Sigmoid colon (tissue), 7 donors: ENCODE measurements around the gene GLS. TPM values are rescaled to one million over a fixed set of nuclear protein-coding genes. Genes with fewer than 3 reads are reported as not detected.

Source experiments
- DNase-seq: peaks from one replicate; pipeline ENCODE4 v3.0.0-alpha.2; 2019
- H3K27ac ChIP-seq, 4 donors: fragments of 200-600 bp; sonication (generic); one replicate each; pipeline ENCODE4 v1.5.1; 2016 to 2019; ENCODE audit warnings: mild to moderate bottlenecking in 1 of 4
- H3K27me3 ChIP-seq, 3 donors: fragments of 200-600 bp; sonication (generic); one replicate each; pipeline ENCODE4 v1.5.1; 2019; ENCODE audit warnings: mild to moderate bottlenecking in 1 of 3
- H3K36me3 ChIP-seq, 4 donors: fragments of 200-600 bp; sonication (generic); one replicate each; pipeline ENCODE4 v1.5.1; 2016 to 2019
- H3K4me1 ChIP-seq, 4 donors: fragments of 200-600 bp; sonication (generic); one replicate each; pipeline ENCODE4 v1.5.1; 2017 to 2019
- H3K4me3 ChIP-seq, 4 donors: fragments of 200-600 bp; sonication (generic); one replicate each; pipeline ENCODE4 v1.5.1; 2017 to 2019; ENCODE audit warnings: mild to moderate bottlenecking in 2 of 4, moderate library complexity in 1 of 4
- H3K9me3 ChIP-seq, 4 donors: fragments of 200-600 bp in 3 of 4; sonication (generic) in 3 of 4; one replicate each; pipeline versions ENCODE4 v1.5.1 to v1.6.1; 2013 to 2019
- EP300 ChIP-seq, 4 donors: sonication (generic); formaldehyde crosslinking; IDR thresholded peaks; one replicate each; pipeline ENCODE4 v1.6.1; 2017; ENCODE audit warnings: antibody characterized with exemption in 4 of 4
- POLR2A ChIP-seq, 2 donors: fragments of 450-650 bp; IDR thresholded peaks; one replicate each; pipeline ENCODE4 v1.6.1; 2016; ENCODE audit warnings: antibody characterized with exemption in 2 of 2, mild to moderate bottlenecking in 2 of 2, moderate library complexity in 2 of 2
- POLR2AphosphoS5 ChIP-seq, 4 donors: sonication (generic); formaldehyde crosslinking; IDR thresholded peaks; one replicate each; pipeline ENCODE4 v1.6.1; 2017; ENCODE audit warnings: antibody characterized with exemption in 4 of 4
- WGBS, 2 donors: extraction: QIAGEN DNeasy Blood & Tissue Kit; methylation state at CpG; one replicate each; pipeline ENCODE4 v1.1.7; 2013; 5-methylcytosine and 5-hydroxymethylcytosine counted together
- intact Hi-C: fragments of 100-400 bp; cut with DNase I; formaldehyde crosslinking; loops from one replicate; pipeline ENCODE4 v1.15.1; 2023
- polyA plus RNA-seq, 3 donors: library from polyadenylated mRNA; stranded (reverse); fragments of 200-250 nt; gene quantifications; one replicate each; pipeline ENCODE4 v1.2.3, GENCODE V29; 2013
- total RNA-seq, 4 donors: library from RNA; depleted of rRNA; stranded (reverse); fragments of >200 nt; gene quantifications; one replicate each; pipeline ENCODE4 v1.1.0, GENCODE V29; 2016
- TF ChIP-seq, protein P1 (sequence below), 4 experiments: fragments of 450-650 bp in 3 of 4; fragments of 200-600 bp in 1 of 4; IDR thresholded peaks; one replicate each; pipeline ENCODE4 v1.5.1; 2016 to 2019; ENCODE audit warnings: antibody characterized with exemption in 4 of 4, mild to moderate bottlenecking in 3 of 4, moderate library complexity in 2 of 4
- donor health status: healthy with polysubstance abuse.
- donor health status: Bipolar disorder and iron deficiency.
- donor health status: healthy.

The GLS gene
- total and polyA plus RNA-seq, 7 donors: 15.0 to 139 (median 87.1) TPM

- TF ChIP-seq POLR2AphosphoS5 (IDR thresholded peaks at IDR 0.05): no peak
- TF ChIP-seq, protein P1, sequence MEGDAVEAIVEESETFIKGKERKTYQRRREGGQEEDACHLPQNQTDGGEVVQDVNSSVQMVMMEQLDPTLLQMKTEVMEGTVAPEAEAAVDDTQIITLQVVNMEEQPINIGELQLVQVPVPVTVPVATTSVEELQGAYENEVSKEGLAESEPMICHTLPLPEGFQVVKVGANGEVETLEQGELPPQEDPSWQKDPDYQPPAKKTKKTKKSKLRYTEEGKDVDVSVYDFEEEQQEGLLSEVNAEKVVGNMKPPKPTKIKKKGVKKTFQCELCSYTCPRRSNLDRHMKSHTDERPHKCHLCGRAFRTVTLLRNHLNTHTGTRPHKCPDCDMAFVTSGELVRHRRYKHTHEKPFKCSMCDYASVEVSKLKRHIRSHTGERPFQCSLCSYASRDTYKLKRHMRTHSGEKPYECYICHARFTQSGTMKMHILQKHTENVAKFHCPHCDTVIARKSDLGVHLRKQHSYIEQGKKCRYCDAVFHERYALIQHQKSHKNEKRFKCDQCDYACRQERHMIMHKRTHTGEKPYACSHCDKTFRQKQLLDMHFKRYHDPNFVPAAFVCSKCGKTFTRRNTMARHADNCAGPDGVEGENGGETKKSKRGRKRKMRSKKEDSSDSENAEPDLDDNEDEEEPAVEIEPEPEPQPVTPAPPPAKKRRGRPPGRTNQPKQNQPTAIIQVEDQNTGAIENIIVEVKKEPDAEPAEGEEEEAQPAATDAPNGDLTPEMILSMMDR (IDR thresholded peaks at IDR 0.05): no peak
- TF ChIP-seq EP300 (IDR thresholded peaks at IDR 0.05): no peak
- TF ChIP-seq POLR2A (IDR thresholded peaks at IDR 0.05): no peak
- Histone ChIP-seq H3K36me3 (no peaks in the 10 kb centered on the region), H3K4me1 (peaks cover 0 to 13% (median 8%) of the 10 kb centered on the region in 4 donors), H3K4me3 (no peak overlapping the region), H3K27me3 (no peaks in the 10 kb centered on the region), H3K9me3 (no peaks in the 10 kb centered on the region), H3K27ac (no peak overlapping the region)
- DNase-seq: no peak
- intact Hi-C loops: loop anchor here (5.0 kb wide), 1 partner anchor 158 kb away; the partner anchor contains the start of gene STAT1
- 93 to 95% methylated on average over 1 of the region's 1 CpG for WGBS, 2 donors
These were observed 25.9 kb upstream of the GLS start for GRCh38 chr2:190854726-190855125.

- peaks cover 0 to 18% (median 13%) of the 10 kb centered on the region in 4 donors for H3K4me1 ChIP-seq
- DNase-seq: no peak
- no peak overlapping the region for H3K4me3 ChIP-seq
- intact Hi-C loops: no loop called here
- H3K36me3 ChIP-seq: no peaks in the 10 kb centered on the region
- no peak overlapping the region for H3K27ac ChIP-seq
- WGBS, 2 donors: 57 to 83% methylated on average over 4 of the region's 4 CpGs
- TF ChIP-seq POLR2AphosphoS5 (IDR thresholded peaks at IDR 0.05) (no peak), POLR2A (IDR thresholded peaks at IDR 0.05) (no peak), EP300 (IDR thresholded peaks at IDR 0.05) (no peak)
- TF ChIP-seq, protein P1 (IDR thresholded peaks at IDR 0.05): no peak
- H3K27me3 ChIP-seq: no peaks in the 10 kb centered on the region
- H3K9me3 ChIP-seq: no peaks in the 10 kb centered on the region
These were observed 25.4 kb upstream of the GLS start for GRCh38 chr2:190855245-190855644.

GRCh38 chr2:190856985-190857384 lies 23.6 kb upstream of the GLS start:
- Histone ChIP-seq H3K27me3 (no peaks in the 10 kb centered on the region), H3K27ac (no peak overlapping the region), H3K4me1 (peaks cover 0 to 35% (median 28%) of the 10 kb centered on the region in 4 donors), H3K36me3 (no peaks in the 10 kb centered on the region), H3K4me3 (no peak overlapping the region), H3K9me3 (no peaks in the 10 kb centered on the region)
- DNase-seq: no peak
- intact Hi-C loops: no loop called here
- WGBS, 2 donors: 99 to 100% methylated on average over 1 of the region's 1 CpG
- no peak for TF ChIP-seq POLR2A (IDR thresholded peaks at IDR 0.05)

- intact Hi-C loops: no loop called here
- no peaks in the 10 kb centered on the region for H3K36me3 ChIP-seq
- 86 to 87% methylated on average over 6 of the region's 6 CpGs for WGBS, 2 donors
- H3K4me1 ChIP-seq: peaks cover 0 to 37% (median 34%) of the 10 kb centered on the region in 4 donors
- peak overlapping the region in 3 of 4 donors; percentile 39 to 59 (median 58) for H3K27ac ChIP-seq
- no peak for DNase-seq
- H3K9me3 ChIP-seq: no peaks in the 10 kb centered on the region
- H3K4me3 ChIP-seq: no peak overlapping the region
- TF ChIP-seq, protein P1 (IDR thresholded peaks at IDR 0.05): no peak
- TF ChIP-seq POLR2AphosphoS5 (IDR thresholded peaks at IDR 0.05): no peak
- TF ChIP-seq POLR2A (IDR thresholded peaks at IDR 0.05): no peak
- no peak for TF ChIP-seq EP300 (IDR thresholded peaks at IDR 0.05)
- H3K27me3 ChIP-seq: no peaks in the 10 kb centered on the region
These were observed 21.8 kb upstream of the GLS start for GRCh38 chr2:190858817-190859216.

- TF ChIP-seq POLR2A (IDR thresholded peaks at IDR 0.05): no peak
- no peak for TF ChIP-seq POLR2AphosphoS5 (IDR thresholded peaks at IDR 0.05)
- no peak for TF ChIP-seq EP300 (IDR thresholded peaks at IDR 0.05)
- TF ChIP-seq, protein P1 (IDR thresholded peaks at IDR 0.05): no peak
These were observed 21.0 kb upstream of the GLS start for GRCh38 chr2:190859347-190860297.

More at GRCh38 chr2:190859347-190860297, 21.0 kb upstream of the GLS start:
- intact Hi-C loops: no loop called here
- peak overlapping the region in 3 of 4 donors; percentile 39 to 59 (median 58) for H3K27ac ChIP-seq
- WGBS, 2 donors: 88 to 92% methylated on average over 6 of the region's 6 CpGs
- no peak for DNase-seq
- H3K4me1 ChIP-seq: peaks cover 0 to 45% (median 42%) of the 10 kb centered on the region in 4 donors
- H3K36me3 ChIP-seq: no peaks in the 10 kb centered on the region
- H3K4me3 ChIP-seq: no peak overlapping the region
- H3K9me3 ChIP-seq: no peaks in the 10 kb centered on the region
- H3K27me3 ChIP-seq: no peaks in the 10 kb centered on the region
